BJ (cell line): ENCODE results near the gene IL36RN. TPM values are rescaled to one million over a fixed set of nuclear protein-coding genes. Genes with fewer than 3 reads are reported as not detected.

Source experiments
- CTCF ChIA-PET: fragments of 350-600 bp; formaldehyde crosslinking; extraction: SDS; loops from one replicate; lab custom pipeline; 2021; ENCODE audit warnings: antibody characterized with exemption, inconsistent platforms; lab: Yijun Ruan, JAX
- POLR2A ChIA-PET: fragments of 300-600 bp; sonication (Branson Sonifier 250); formaldehyde crosslinking; extraction: SDS; loops from one replicate; lab custom pipeline; 2021; ENCODE audit warnings: antibody characterized with exemption; lab: Charles Lee
- DNase-seq: peaks from one replicate; pipeline ENCODE4 v3.0.0-alpha.2; 2011; ENCODE audit warnings: low read depth
- H3K27me3 ChIP-seq: 2 replicates; pipeline ENCODE4 v1.6.0; 2011; ENCODE audit warnings: low read length; ENCODE audit not compliant: control insufficient read depth, insufficient read depth
- H3K36me3 ChIP-seq: 2 replicates; pipeline ENCODE4 v1.5.1; 2011; ENCODE audit warnings: low read length; ENCODE audit not compliant: control insufficient read depth, insufficient read depth
- H3K4me3 ChIP-seq: 2 replicates; pipeline ENCODE4 v1.5.1; 2011; ENCODE audit warnings: low read depth, mild to moderate bottlenecking, control low read depth, low read length
- polyA plus RNA-seq: library from polyadenylated mRNA; depleted of rRNA; stranded (reverse); fragments of >200 nt; gene quantifications from 2 replicates; pipeline ENCODE4 v1.2.3, GENCODE V29; 2011
- TF ChIP-seq, protein P1 (sequence below): IDR thresholded peaks from 2 replicates; pipeline ENCODE4 v1.5.1; 2011; ENCODE audit warnings: low read depth, mild to moderate bottlenecking, control low read depth, inconsistent platforms, low read length, moderate library complexity; ENCODE audit not compliant: insufficient read depth

IL36RN gene
- polyA plus RNA-seq, 1 experiment, result not detected

DNA sequence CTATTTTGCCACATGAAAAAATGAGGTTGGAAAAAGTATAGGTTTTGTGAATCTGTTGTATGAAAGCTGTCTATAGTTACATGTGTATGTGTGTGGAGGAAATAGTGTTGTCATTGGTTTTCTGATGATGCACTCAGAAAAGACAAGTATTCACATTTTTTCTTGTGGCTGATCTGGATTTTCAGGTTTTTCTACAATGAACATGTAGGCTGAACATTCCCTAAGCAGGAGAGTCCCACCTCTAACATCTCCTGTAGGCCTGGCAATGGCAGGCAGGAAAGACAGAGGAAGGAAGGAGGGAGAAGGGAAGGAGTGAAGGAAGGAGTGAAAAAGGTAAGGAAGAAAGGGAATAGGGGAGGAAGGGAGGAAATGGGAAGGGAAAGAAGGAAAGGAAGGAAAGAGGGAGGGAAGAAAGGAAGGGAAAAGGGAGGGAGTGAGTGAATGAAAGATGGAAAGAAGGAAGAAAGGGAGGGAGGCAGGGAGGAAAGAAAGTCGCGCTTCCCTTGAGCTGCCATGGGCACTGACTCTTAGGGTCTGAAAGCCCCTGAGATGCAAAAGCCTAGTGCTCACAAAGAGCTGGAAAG, 495 bp upstream of the IL36RN start:
- ChIA-PET POLR2A (interaction anchor here (0.8 kb wide), 1 partner anchor 21 kb away, joined by 3 read pairs; no protein-coding TSS in a partner anchor), CTCF (interaction anchor here (0.9 to 1.0 kb wide), 2 partner anchors 10 to 31 kb away, joined by 3 read pairs; partner anchors contain the start of gene IL1F10)
- no peaks in the 10 kb centered on the region for H3K36me3 ChIP-seq
- H3K4me3 ChIP-seq, result no peak overlapping the region
- no peak for DNase-seq
- peaks cover 6% of the 10 kb centered on the region; the same call in 1 of the 2 replicates for H3K27me3 ChIP-seq
- TF ChIP-seq, protein P1, sequence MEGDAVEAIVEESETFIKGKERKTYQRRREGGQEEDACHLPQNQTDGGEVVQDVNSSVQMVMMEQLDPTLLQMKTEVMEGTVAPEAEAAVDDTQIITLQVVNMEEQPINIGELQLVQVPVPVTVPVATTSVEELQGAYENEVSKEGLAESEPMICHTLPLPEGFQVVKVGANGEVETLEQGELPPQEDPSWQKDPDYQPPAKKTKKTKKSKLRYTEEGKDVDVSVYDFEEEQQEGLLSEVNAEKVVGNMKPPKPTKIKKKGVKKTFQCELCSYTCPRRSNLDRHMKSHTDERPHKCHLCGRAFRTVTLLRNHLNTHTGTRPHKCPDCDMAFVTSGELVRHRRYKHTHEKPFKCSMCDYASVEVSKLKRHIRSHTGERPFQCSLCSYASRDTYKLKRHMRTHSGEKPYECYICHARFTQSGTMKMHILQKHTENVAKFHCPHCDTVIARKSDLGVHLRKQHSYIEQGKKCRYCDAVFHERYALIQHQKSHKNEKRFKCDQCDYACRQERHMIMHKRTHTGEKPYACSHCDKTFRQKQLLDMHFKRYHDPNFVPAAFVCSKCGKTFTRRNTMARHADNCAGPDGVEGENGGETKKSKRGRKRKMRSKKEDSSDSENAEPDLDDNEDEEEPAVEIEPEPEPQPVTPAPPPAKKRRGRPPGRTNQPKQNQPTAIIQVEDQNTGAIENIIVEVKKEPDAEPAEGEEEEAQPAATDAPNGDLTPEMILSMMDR, result no peak

- no peaks in the 10 kb centered on the region for H3K36me3 ChIP-seq
- ChIA-PET CTCF (no interaction called here), POLR2A (no interaction called here)
- TF ChIP-seq, protein P1, result no peak
- peaks cover 5% of the 10 kb centered on the region; the same call in 1 of the 2 replicates for H3K27me3 ChIP-seq
- DNase-seq, result no peak
- no peak overlapping the region for H3K4me3 ChIP-seq
These were observed 1.4 kb downstream of the IL36RN start for GRCh38 chr2:113060396-113060795.

DNA sequence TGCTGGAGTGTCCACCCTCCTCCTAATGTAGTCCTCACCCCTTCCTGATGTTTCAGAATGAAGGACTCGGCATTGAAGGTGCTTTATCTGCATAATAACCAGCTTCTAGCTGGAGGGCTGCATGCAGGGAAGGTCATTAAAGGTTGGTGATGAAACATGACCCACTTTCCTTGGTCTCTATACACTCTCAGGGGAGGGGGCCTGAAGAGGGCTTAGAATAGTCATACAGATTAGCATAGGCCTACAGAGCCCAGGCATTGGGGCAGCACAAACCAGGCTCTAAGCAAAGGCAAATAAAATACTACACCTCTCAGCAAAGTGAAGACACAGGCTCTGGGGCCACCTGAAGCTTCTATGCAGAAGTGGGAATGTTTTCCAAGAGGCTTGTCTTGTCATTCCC, 1.8 kb downstream of the IL36RN start:
- ChIA-PET POLR2A (no interaction called here), CTCF (no interaction called here)
- TF ChIP-seq, protein P1, result no peak
- no peak for DNase-seq
- H3K27me3 ChIP-seq, result peaks cover 5% of the 10 kb centered on the region; the same call in 1 of the 2 replicates
- H3K4me3 ChIP-seq, result no peak overlapping the region
- no peaks in the 10 kb centered on the region for H3K36me3 ChIP-seq

DNA sequence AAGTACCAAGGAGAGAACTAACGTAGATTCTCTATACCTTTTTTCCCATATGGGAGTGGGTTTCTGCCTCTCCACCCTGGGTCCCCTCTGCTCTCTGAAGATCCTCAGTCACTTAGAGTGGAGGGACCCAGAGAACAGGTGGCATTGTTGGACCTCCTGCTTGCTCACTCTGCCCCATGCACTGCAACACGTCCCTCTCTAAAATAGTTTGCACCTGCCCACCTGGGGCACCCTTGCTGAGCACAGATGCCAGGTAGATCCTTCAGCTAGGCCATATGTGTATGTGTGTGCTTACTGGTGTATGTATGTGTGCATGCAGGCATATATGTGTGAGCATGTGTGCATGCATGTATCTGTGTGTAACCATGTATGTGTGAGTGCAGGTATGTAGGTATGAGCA, 2.2 kb downstream of the IL36RN start:
- TF ChIP-seq, protein P1, result no peak
- POLR2A ChIA-PET, result no interaction called here
- no peak for DNase-seq

GRCh38 chr2:113061896-113062770, 3.1 kb downstream of the IL36RN start:
- POLR2A ChIA-PET, result no interaction called here
- no peak for DNase-seq
- TF ChIP-seq, protein P1, result no peak
- CTCF ChIA-PET, result interaction anchor here (0.5 kb wide), 1 partner anchor 198 kb away, joined by 3 read pairs; no protein-coding TSS in a partner anchor
- Histone ChIP-seq H3K27me3 (peaks cover 5% of the 10 kb centered on the region; the same call in 1 of the 2 replicates), H3K36me3 (no peaks in the 10 kb centered on the region), H3K4me3 (no peak overlapping the region)

More for the DNA sequence above, 2.2 kb downstream of the IL36RN start:
- no peak overlapping the region for H3K4me3 ChIP-seq
- no peaks in the 10 kb centered on the region for H3K36me3 ChIP-seq
- CTCF ChIA-PET, result no interaction called here
- H3K27me3 ChIP-seq, result peaks cover 5% of the 10 kb centered on the region; the same call in 1 of the 2 replicates
